Bronchial epithelial cell (primary cell): ENCODE results near the gene UCHL3. TPM values are rescaled to one million over a fixed set of nuclear protein-coding genes. Genes with fewer than 3 reads are reported as not detected.

Source experiments
- DNase-seq: peaks from one replicate; pipeline ENCODE4 v3.0.0-alpha.2; 2010; ENCODE audit warnings: low read depth
- FAIRE-seq: peaks from 2 replicates; lab custom pipeline; 2011; peaks lifted over from hg19 to GRCh38; lab: Jason Lieb, UNC
- H3K27me3 ChIP-seq: 2 replicates; pipeline ENCODE4 v1.5.1; 2011; ENCODE audit warnings: low read length; ENCODE audit not compliant: control insufficient read depth, insufficient read depth
- H3K36me3 ChIP-seq: 2 replicates; pipeline ENCODE4 v1.5.1; 2011; ENCODE audit warnings: low read length; ENCODE audit not compliant: control insufficient read depth, insufficient read depth
- H3K4me3 ChIP-seq: 2 replicates; pipeline ENCODE4 v1.5.1; 2011; ENCODE audit warnings: mild to moderate bottlenecking, low read depth, low read length, control low read depth
- CTCF ChIP-seq: IDR thresholded peaks from 2 replicates; pipeline ENCODE4 v1.5.1; 2011; ENCODE audit warnings: mild to moderate bottlenecking, moderate library complexity, low read length, control low read depth, inconsistent platforms; ENCODE audit not compliant: insufficient read depth, severe bottlenecking
- total RNA-seq: library from RNA; depleted of rRNA; stranded (reverse); fragments of >200 nt; gene quantifications from 2 replicates; pipeline ENCODE4 v1.2.1, GENCODE V29; 2014

Gene UCHL3
- total RNA-seq, 1 donor from 2014 or later, result 74.5 TPM

- no peak for TF ChIP-seq CTCF
- DNase-seq, result peak; percentile 10
- H3K4me3 ChIP-seq, result peak overlapping the region; percentile 61
- FAIRE-seq, result no peak
- H3K36me3 ChIP-seq, result no peaks in the 10 kb centered on the region
- no peaks in the 10 kb centered on the region for H3K27me3 ChIP-seq
Measured at GRCh38 chr13:75635101-75635827, 85.7 kb downstream of the UCHL3 start.

GRCh38 chr13:75635828-75636435 is 86.3 kb downstream of the UCHL3 start, which contains the start of gene LMO7:
Gene LMO7, plus strand, starts transcription at chr13:75636330. Its CDS starts 328 bp downstream, at chr13:75636658.
- TF ChIP-seq CTCF, result no peak
- peak within 1 kb of the TSS; percentile 61 for H3K4me3 ChIP-seq
- no peak for FAIRE-seq
- no peaks in the 10 kb centered on the region for H3K27me3 ChIP-seq
- H3K36me3 ChIP-seq, result no peaks in the 10 kb centered on the region
- no peak for DNase-seq

GRCh38 chr13:75636436-75637180 is 87.0 kb downstream of the UCHL3 start:
- Histone ChIP-seq H3K27me3 (no peaks in the 10 kb centered on the region), H3K36me3 (no peaks in the 10 kb centered on the region), H3K4me3 (peak overlapping the region; percentile 61)
- no peak for TF ChIP-seq CTCF
- FAIRE-seq (no peak), DNase-seq (peak; percentile 11)

GRCh38 chr13:75637181-75637750 is 87.7 kb downstream of the UCHL3 start:
- no peak for DNase-seq
- no peak for TF ChIP-seq CTCF
- Histone ChIP-seq H3K27me3 (no peaks in the 10 kb centered on the region), H3K36me3 (no peaks in the 10 kb centered on the region), H3K4me3 (peak overlapping the region; percentile 61)
- FAIRE-seq, result no peak

GRCh38 chr13:75639454-75639853 is 89.9 kb downstream of the UCHL3 start:
- no peak for FAIRE-seq
- no peak for DNase-seq
- no peaks in the 10 kb centered on the region for H3K27me3 ChIP-seq
- no peak for TF ChIP-seq CTCF
- H3K4me3 ChIP-seq, result no peak overlapping the region
- no peaks in the 10 kb centered on the region for H3K36me3 ChIP-seq
